Activated naive CD8-positive, alpha-beta T cell treated with anti-CD3 and anti-CD28 coated beads, Interleukin-2, amount 50 U/mL, for 24 hours (primary cell): Measurements from ENCODE around the gene BRINP1.
A peak's percentile ranks its signal among the peaks of the same experiment; 100 is the strongest.

Experiments used
- ATAC-seq: fragments of 150-1000 bp; cut with Tn5 transposase; one replicate; pipeline ENCODE4 v1.10.0; 2021
- DNase-seq: peaks from one replicate; pipeline ENCODE4 v3.0.0; 2021
- H3K27ac Mint-ChIP-seq: one replicate; pipeline ENCODE4 v1.8.0; 2021; ENCODE audit warnings: mild to moderate bottlenecking, mixed read lengths
- H3K27me3 Mint-ChIP-seq: one replicate; pipeline ENCODE4 v1.8.0; 2021; ENCODE audit warnings: mixed read lengths
- H3K36me3 Mint-ChIP-seq: one replicate; pipeline ENCODE4 v1.8.0; 2021; ENCODE audit warnings: low read depth, mixed read lengths
- H3K4me1 Mint-ChIP-seq: one replicate; pipeline ENCODE4 v1.8.0; 2021; ENCODE audit warnings: mixed read lengths
- H3K4me3 Mint-ChIP-seq: one replicate; pipeline ENCODE4 v1.8.0; 2021; ENCODE audit warnings: mild to moderate bottlenecking, moderate library complexity, mixed read lengths
- H3K9me3 Mint-ChIP-seq: one replicate; pipeline ENCODE4 v1.8.0; 2021; ENCODE audit warnings: mixed read lengths

Gene BRINP1, protein sequence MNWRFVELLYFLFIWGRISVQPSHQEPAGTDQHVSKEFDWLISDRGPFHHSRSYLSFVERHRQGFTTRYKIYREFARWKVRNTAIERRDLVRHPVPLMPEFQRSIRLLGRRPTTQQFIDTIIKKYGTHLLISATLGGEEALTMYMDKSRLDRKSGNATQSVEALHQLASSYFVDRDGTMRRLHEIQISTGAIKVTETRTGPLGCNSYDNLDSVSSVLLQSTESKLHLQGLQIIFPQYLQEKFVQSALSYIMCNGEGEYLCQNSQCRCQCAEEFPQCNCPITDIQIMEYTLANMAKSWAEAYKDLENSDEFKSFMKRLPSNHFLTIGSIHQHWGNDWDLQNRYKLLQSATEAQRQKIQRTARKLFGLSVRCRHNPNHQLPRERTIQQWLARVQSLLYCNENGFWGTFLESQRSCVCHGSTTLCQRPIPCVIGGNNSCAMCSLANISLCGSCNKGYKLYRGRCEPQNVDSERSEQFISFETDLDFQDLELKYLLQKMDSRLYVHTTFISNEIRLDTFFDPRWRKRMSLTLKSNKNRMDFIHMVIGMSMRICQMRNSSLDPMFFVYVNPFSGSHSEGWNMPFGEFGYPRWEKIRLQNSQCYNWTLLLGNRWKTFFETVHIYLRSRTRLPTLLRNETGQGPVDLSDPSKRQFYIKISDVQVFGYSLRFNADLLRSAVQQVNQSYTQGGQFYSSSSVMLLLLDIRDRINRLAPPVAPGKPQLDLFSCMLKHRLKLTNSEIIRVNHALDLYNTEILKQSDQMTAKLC

DNA sequence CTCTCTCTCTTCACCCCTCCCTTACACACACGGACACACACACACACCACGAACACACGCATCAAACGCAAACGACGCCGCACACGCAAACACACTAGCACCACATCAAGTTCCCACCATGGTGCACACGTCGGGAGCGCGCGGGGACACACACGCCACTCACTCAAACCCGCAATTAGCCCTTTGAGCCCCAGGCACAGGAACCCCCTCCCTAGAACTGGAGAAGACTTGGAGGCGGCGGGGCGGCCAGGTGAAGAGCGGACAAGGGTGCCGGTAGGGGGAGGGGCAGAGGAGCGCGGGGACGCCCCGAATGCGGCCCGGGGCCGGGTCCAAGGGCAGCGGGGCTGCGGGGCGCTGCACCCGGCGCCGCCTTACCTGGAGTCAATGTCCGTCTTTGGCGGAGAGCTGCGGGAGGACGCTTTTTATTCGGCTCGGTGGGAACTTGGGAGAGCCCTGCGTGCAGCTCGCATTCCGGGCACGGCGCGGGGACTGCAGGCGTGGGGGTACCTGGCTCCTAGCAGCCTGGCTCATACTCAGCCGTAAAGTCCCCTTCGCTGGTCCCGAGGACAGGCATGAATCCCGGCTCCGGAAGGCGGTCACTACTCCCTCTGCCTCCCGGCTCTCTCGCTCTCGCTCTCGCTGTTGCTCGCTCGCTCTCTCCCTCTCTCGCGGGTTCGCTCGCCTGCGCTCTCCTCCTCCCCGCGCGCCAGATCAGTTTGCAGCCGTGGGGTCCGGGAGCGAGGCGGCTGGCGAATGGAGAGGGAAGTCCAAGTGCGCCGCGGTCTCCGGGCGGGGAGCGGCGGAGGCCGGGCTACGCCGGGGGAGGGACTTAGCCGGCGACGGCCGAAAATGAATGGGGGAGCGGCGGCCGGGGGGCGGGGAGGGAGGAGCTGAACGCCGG, at the start of gene BRINP1:
Gene BRINP1 (minus strand): TSS at position 755 of the 901 bp plus-strand sequence. CDS start 56,080 bp downstream, outside the sequence.
- Mint-ChIP-seq H3K27ac (no peak within 1 kb of the TSS), H3K4me1 (peaks cover 2% of the 10 kb centered on the region), H3K36me3 (peaks cover 5% of the 10 kb centered on the region), H3K4me3 (no peak within 1 kb of the TSS), H3K9me3 (peaks cover 9% of the 10 kb centered on the region), H3K27me3 (peaks cover 39% of the 10 kb centered on the region)
- no peak for DNase-seq
- ATAC-seq = no peak

DNA sequence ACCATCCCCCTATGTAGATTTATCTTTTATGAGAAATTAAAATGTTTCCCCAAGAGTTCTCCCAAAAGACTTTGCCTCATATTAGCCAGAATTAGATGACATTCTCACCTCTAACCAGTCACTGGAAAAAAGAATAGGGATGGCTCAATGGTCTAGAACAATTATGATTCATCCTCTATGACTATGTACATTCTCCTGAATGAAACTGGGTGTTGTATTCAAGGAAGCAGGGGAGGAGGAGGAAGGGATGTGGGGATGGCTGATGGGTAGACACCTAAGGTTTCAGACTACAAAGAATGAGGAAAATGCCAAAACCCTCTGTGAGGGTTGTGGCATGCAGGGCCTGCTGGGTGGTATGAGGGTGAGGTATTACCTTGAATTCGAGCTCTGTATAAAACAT, 49.5 kb upstream of the BRINP1 start:
- Mint-ChIP-seq H3K9me3 (no peaks in the 10 kb centered on the region), H3K4me1 (no peaks in the 10 kb centered on the region), H3K36me3 (no peaks in the 10 kb centered on the region), H3K4me3 (no peak overlapping the region), H3K27me3 (no peaks in the 10 kb centered on the region), H3K27ac (no peak overlapping the region)
- no peak for ATAC-seq
- no peak for DNase-seq

DNA sequence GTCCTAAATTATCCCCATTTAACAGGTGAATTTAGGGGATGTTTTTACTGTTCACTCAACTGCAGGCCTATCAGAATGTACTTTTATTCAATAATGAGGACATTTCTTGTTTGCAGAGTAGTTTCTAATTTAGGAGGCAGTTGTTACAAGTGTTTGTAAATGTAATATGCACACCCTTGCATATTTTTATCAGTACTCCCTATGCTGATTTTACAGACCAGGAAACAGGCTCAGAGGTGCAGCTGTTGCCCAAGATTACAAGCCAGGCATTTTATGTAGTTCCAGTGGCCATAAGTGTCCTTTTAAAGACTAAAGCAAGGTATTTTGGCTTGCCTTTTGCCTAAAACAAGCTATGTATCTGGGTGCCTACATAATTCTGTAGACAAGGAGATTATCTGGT, 47.6 kb upstream of the BRINP1 start:
- DNase-seq = no peak
- ATAC-seq = no peak
- no peaks in the 10 kb centered on the region for H3K9me3 Mint-ChIP-seq
- H3K36me3 Mint-ChIP-seq = no peaks in the 10 kb centered on the region
- no peak overlapping the region for H3K4me3 Mint-ChIP-seq
- no peak overlapping the region for H3K27ac Mint-ChIP-seq
- no peaks in the 10 kb centered on the region for H3K4me1 Mint-ChIP-seq
- H3K27me3 Mint-ChIP-seq = no peaks in the 10 kb centered on the region

DNA sequence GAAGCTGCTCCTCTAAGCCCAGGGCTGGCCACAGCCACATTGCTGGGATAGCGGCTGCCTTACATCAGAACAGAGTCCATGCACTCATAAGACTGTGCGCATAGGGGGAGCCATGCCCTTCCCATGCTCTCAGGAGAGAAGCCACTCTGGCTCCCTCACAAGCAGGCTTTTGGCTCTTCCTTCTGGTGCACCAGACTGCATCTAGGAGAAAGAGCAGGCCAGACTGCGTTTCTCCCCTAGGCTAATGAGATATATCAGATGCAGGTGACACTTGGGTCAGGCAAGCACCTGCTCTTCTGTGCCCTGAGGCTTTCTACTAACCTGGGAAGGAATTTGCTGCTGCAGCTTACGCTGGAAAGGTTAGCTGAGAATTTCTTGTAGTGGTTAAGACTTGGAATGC, 43.2 kb upstream of the BRINP1 start:
- H3K4me1 Mint-ChIP-seq = no peaks in the 10 kb centered on the region
- no peak overlapping the region for H3K4me3 Mint-ChIP-seq
- ATAC-seq (no peak), DNase-seq (no peak)
- H3K9me3 Mint-ChIP-seq = peaks cover 5% of the 10 kb centered on the region
- H3K36me3 Mint-ChIP-seq = no peaks in the 10 kb centered on the region
- H3K27me3 Mint-ChIP-seq = no peaks in the 10 kb centered on the region
- no peak overlapping the region for H3K27ac Mint-ChIP-seq

DNA sequence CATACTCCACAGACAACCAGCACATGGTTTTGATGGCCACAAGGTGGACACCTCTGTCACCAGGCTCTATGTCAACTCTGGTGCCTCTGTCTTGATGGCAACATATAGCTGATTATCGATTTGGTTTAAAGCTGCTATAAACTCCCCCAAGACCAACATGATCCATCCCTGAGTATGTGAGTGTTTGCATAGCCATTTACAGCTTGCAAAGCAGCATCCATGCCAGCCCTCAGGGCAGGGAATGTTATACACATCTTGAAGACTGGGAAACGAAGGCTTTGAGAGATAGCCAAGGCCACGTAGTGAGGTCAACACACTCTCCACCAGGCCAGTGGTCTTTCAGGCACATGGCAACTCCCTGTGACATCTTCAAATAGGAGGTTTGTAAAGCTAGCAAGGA, 40.3 kb upstream of the BRINP1 start:
- Mint-ChIP-seq H3K36me3 (no peaks in the 10 kb centered on the region), H3K4me1 (no peaks in the 10 kb centered on the region), H3K27me3 (no peaks in the 10 kb centered on the region), H3K27ac (no peak overlapping the region), H3K9me3 (peaks cover 5% of the 10 kb centered on the region), H3K4me3 (no peak overlapping the region)
- ATAC-seq = no peak
- DNase-seq = no peak

DNA sequence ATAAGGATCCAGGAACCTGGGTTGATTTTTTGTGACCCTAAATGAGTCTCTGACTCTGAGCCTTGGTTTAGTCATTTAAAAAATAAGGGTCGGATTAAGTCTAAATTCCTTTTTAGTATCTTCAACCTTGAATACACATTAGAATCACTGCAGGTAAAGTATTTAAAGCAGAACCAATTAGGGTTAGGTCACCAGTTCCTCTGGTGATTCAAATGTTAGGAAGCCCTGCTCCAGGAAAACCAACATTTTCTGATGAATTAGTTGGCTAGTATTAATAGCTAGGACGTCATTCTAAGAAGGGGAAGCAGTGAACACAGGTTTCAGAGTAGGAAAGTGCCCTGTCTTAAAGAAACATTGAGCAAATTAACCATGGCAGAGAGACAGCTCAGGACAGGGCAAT, 31.4 kb upstream of the BRINP1 start:
- DNase-seq = no peak
- H3K4me3 Mint-ChIP-seq = no peak overlapping the region
- no peaks in the 10 kb centered on the region for H3K36me3 Mint-ChIP-seq
- no peaks in the 10 kb centered on the region for H3K4me1 Mint-ChIP-seq
- no peaks in the 10 kb centered on the region for H3K27me3 Mint-ChIP-seq
- peaks cover 6% of the 10 kb centered on the region for H3K9me3 Mint-ChIP-seq
- H3K27ac Mint-ChIP-seq = no peak overlapping the region
- no peak for ATAC-seq

DNA sequence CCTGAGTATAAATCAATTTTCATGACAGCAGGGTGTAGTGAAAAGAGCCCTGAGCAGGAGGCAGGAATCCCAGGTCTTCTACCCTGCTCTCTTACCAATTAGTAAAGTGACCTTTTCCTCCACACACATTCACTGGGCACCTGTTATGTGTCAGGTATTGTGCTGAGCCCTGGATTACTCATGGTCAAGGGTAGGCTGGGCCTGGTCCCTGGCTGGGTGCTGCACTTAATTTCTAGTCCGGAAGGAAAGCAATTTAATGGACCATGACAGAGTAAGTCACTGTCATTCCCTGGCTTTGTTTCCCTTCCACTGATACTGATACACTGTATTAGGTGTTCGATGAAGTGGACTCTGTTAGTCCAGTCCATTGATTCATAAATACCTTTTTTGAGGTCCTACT, 29.1 kb upstream of the BRINP1 start:
- ATAC-seq (no peak), DNase-seq (no peak)
- Mint-ChIP-seq H3K4me1 (no peaks in the 10 kb centered on the region), H3K4me3 (no peak overlapping the region), H3K9me3 (peaks cover 6% of the 10 kb centered on the region), H3K27me3 (no peaks in the 10 kb centered on the region), H3K27ac (no peak overlapping the region), H3K36me3 (no peaks in the 10 kb centered on the region)

DNA sequence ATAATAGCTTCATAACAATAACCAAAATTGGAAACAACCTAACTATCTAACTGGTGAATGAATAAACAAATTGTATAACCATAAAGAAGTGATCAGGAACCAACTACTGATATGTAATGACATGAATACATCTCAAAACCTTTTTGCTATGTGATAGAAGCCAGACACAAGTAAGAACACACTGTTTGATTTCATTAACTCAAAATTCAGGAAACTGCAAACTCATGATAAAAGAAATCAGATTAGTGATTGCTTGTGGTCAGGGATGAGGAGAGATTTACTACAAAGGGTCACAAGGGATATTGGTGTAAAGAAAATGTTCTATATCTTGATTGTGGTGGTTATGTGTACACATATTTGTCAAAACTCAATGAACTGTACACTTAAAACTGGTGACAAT, 22.6 kb upstream of the BRINP1 start:
- no peaks in the 10 kb centered on the region for H3K36me3 Mint-ChIP-seq
- no peak overlapping the region for H3K4me3 Mint-ChIP-seq
- H3K27me3 Mint-ChIP-seq = no peaks in the 10 kb centered on the region
- ATAC-seq (no peak), DNase-seq (no peak)
- no peaks in the 10 kb centered on the region for H3K9me3 Mint-ChIP-seq
- no peaks in the 10 kb centered on the region for H3K4me1 Mint-ChIP-seq
- H3K27ac Mint-ChIP-seq = no peak overlapping the region

DNA sequence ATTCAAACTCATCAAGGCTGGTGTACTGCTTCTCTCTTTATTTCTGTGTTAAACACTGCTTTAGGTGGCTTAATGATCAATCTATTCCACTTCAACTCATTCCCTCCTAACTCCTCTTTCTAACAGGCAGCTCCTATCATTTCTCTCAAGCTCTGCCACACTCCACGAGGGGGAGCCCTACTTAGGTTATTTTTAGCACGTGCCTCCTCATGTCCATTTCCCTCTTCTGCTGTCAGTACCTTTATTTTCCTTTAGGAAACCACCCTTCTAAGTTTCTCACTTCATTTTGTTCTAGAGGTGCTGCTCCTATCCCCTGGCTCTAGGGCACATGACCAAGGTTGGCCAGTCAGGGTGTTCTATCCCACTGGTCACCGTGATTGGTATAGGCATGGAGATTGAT, 6.7 kb upstream of the BRINP1 start:
- H3K4me1 Mint-ChIP-seq = no peaks in the 10 kb centered on the region
- DNase-seq (no peak), ATAC-seq (no peak)
- H3K9me3 Mint-ChIP-seq = peaks cover 9% of the 10 kb centered on the region
- peaks cover 4% of the 10 kb centered on the region for H3K27me3 Mint-ChIP-seq
- H3K36me3 Mint-ChIP-seq = no peaks in the 10 kb centered on the region
- no peak overlapping the region for H3K27ac Mint-ChIP-seq
- no peak overlapping the region for H3K4me3 Mint-ChIP-seq

DNA sequence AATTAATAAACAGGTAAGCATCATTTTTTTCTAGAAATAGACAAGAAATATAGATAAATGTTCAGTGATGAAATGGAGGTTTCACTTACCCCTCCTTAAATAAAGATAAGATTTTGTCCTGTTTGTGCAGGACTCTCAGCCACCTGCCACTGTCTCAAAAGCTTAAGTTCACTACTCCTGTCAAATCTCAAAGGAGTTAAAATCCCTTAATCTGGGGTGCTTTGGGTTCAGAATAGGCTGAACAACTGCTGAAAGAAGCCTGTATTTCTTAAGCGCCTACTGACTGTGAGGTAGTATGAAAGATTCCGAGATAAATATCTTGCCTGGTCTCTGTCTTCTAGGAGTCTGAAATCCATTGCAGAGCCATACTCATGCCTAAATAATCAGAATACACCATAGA, 3.7 kb upstream of the BRINP1 start:
- peaks cover 5% of the 10 kb centered on the region for H3K36me3 Mint-ChIP-seq
- DNase-seq (no peak), ATAC-seq (no peak)
- H3K9me3 Mint-ChIP-seq = peaks cover 9% of the 10 kb centered on the region
- no peak overlapping the region for H3K4me3 Mint-ChIP-seq
- peaks cover 2% of the 10 kb centered on the region for H3K4me1 Mint-ChIP-seq
- H3K27me3 Mint-ChIP-seq = peaks cover 23% of the 10 kb centered on the region
- no peak overlapping the region for H3K27ac Mint-ChIP-seq

DNA sequence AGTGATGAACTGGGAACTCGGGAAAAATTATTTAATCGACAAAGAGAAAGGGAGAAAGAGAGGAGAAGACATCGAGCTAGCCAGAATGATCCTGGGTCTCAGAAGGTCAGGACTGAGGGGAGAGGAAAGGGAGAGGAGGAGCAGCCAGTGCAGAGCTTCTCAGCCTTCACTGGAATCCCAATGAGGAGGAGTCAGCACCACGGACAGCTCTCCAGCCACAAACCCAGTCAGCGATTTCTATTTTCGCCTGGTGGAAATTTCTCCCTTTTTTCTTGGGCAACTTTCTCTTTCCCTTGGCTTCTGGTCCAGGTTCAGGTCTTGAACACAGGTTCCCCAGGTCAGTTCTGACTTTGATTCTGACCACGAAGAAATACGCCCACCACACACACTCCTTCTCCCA, 1.6 kb upstream of the BRINP1 start:
- Mint-ChIP-seq H3K27me3 (peaks cover 34% of the 10 kb centered on the region), H3K9me3 (peaks cover 9% of the 10 kb centered on the region), H3K4me3 (no peak overlapping the region), H3K27ac (no peak overlapping the region), H3K36me3 (peaks cover 5% of the 10 kb centered on the region), H3K4me1 (peaks cover 2% of the 10 kb centered on the region)
- DNase-seq = peak; percentile 22
- no peak for ATAC-seq

DNA sequence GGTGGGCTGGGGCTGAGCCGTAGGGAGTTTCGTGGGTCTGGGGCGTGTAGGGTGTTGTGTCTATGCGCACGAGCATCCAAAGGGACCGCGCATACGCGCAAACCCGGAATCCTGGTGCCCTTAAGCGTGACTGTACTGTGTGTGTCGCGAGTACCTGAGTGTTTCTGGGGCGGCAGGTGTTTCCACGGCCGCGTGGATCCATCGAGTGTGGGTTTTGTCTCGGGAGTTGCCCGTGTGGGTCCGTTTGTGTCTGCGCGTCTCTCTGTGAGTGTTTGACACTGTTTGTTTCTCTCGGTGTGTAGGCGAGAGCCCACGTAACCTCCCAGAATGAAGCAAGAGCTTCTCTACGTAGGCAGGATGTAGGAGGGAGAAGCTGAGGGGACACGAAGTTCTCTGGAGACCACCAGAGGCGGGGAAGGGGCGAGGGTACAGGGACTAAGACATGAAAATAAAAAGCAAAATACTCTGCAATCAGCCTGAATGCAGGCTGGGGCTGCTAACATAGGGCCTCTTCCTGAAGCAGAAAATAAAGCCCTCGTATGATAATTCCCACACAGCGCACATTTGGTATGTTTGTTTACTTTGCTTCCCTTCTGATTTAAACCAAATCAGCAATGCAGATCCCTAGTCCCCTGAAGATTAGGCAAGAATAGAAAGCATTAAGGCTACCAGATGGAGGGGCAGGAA, 588 bp upstream of the BRINP1 start:
- Mint-ChIP-seq H3K9me3 (peaks cover 9% of the 10 kb centered on the region), H3K4me3 (no peak overlapping the region), H3K27me3 (peaks cover 39% of the 10 kb centered on the region), H3K4me1 (peaks cover 2% of the 10 kb centered on the region), H3K27ac (no peak overlapping the region), H3K36me3 (peaks cover 5% of the 10 kb centered on the region)
- ATAC-seq = no peak
- DNase-seq = no peak

DNA sequence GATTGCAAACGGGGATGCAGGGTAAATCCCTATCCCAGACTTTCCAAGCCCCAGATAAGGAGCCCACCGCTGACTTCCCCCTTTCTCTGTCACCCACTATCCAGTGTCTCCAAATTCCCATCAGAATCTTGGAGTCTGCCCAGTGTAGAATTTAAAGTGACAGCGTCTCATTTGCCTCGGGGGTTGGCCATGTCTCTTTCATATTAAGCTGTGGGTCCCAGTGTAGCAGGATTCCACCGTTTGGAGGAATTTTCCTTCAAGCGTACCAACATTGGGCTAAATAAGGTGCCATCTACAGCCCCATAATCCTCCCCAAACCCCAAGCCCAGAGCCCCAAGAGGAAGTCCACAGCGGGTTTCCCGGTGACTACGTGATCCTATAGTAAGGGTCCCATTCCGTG, 1.1 kb downstream of the BRINP1 start:
- peaks cover 39% of the 10 kb centered on the region for H3K27me3 Mint-ChIP-seq

DNA sequence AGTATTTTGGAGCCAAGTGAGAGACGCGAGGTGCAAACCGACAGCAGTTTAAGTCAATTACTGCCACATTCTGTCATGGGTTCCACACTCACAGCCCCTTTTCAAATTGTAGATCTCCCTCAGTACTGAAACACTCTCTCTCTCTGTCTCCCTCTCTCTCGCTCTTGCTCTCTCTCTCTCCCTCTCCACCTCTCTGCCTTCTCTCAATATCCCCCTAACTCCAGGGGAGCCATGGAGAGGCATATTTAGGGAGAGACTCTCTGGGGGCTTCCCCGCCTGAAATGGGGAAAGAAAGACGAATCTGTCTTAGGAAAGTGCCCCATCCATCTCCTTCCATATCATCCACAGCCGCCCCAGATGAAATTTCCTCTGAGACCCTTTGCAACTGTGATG, 1.6 kb downstream of the BRINP1 start:
- Mint-ChIP-seq H3K27ac (no peak overlapping the region), H3K4me1 (peaks cover 2% of the 10 kb centered on the region), H3K27me3 (peaks cover 39% of the 10 kb centered on the region), H3K9me3 (peaks cover 9% of the 10 kb centered on the region), H3K4me3 (no peak overlapping the region), H3K36me3 (peaks cover 5% of the 10 kb centered on the region)
- ATAC-seq = no peak
- DNase-seq = no peak

More for the DNA sequence above, 1.1 kb downstream of the BRINP1 start:
- peaks cover 2% of the 10 kb centered on the region for H3K4me1 Mint-ChIP-seq
- H3K4me3 Mint-ChIP-seq = no peak overlapping the region
- H3K9me3 Mint-ChIP-seq = peaks cover 9% of the 10 kb centered on the region
- no peak for DNase-seq
- H3K36me3 Mint-ChIP-seq = peaks cover 5% of the 10 kb centered on the region
- ATAC-seq = no peak
- H3K27ac Mint-ChIP-seq = no peak overlapping the region
